SK-N-SH (cell line): ENCODE measurements around the gene PTPN9. TPM values are rescaled to one million over a fixed set of nuclear protein-coding genes. Genes with fewer than 3 reads are reported as not detected.

ENCODE experiments used
- CTCF ChIA-PET: fragments of 300-600, 350-600 bp; formaldehyde crosslinking; extraction: SDS; loops from one replicate; lab custom pipeline; 2021; lab: Yijun Ruan, JAX
- POLR2A ChIA-PET: fragments of 350-600 bp; sonication (Branson Sonifier 250); formaldehyde crosslinking; extraction: SDS; loops from one replicate; lab custom pipeline; 2020; ENCODE audit warnings: antibody characterized with exemption, inconsistent platforms; lab: Yijun Ruan, JAX
- DNase-seq: peaks from one replicate; pipeline ENCODE4 v3.0.0; 2012
- H2AFZ ChIP-seq: fragments of 200-600 bp; sonication (generic); 2 replicates; pipeline ENCODE4 v1.8.1; 2016; ENCODE audit warnings: antibody characterized with exemption, mild to moderate bottlenecking, low read depth
- H3F3A ChIP-seq: fragments of 200-600 bp; sonication (generic); replicated peaks from 2 replicates; pipeline ENCODE3; 2016; ENCODE audit warnings: antibody characterized with exemption, mild to moderate bottlenecking; ENCODE audit not compliant: insufficient read depth
- H3K27ac ChIP-seq, 2 experiments: fragments of 200-500 bp in 1 of 2; fragments of 200-600 bp in 1 of 2; sonication (Bioruptor generic) in 1 of 2; sonication (generic), shearing (Covaris generic) in 1 of 2; 2 replicates each; pipeline versions ENCODE4 v1.5.1 to v1.6.1; 2014 to 2016; ENCODE audit warnings: low read depth in 2 of 2, inconsistent platforms in 1 of 2, low read length in 1 of 2, mild to moderate bottlenecking in 1 of 2, mixed read lengths in 1 of 2
- H3K27me3 ChIP-seq: fragments of 200-600 bp; sonication (generic), shearing (Covaris generic); 2 replicates; pipeline ENCODE4 v1.6.1; 2016; ENCODE audit warnings: mixed run types; ENCODE audit not compliant: insufficient read depth
- H3K36me3 ChIP-seq, 2 experiments: fragments of 200-500 bp in 1 of 2; fragments of 200-600 bp in 1 of 2; sonication (Bioruptor generic) in 1 of 2; sonication (generic) in 1 of 2; replicated peaks in 1 of 2; 2 replicates each; pipeline versions ENCODE3 to v1.5.1; 2014 to 2016; ENCODE audit warnings: low read length in 1 of 2, mild to moderate bottlenecking in 1 of 2; ENCODE audit not compliant: insufficient read depth in 2 of 2, control insufficient read depth in 1 of 2
- H3K4me1 ChIP-seq, 2 experiments: fragments of 200-500 bp in 1 of 2; fragments of 200-600 bp in 1 of 2; sonication (Bioruptor generic) in 1 of 2; sonication (generic), shearing (Covaris generic) in 1 of 2; 2 replicates each; pipeline versions ENCODE4 v1.5.1 to v1.6.1; 2014 to 2016; ENCODE audit warnings: low read depth in 1 of 2, low read length in 1 of 2, mixed run types in 1 of 2; ENCODE audit not compliant: insufficient read depth in 2 of 2, control insufficient read depth in 1 of 2
- H3K4me2 ChIP-seq: fragments of 200-600 bp; sonication (generic), shearing (Covaris generic); 2 replicates; pipeline ENCODE4 v1.6.1; 2017; ENCODE audit warnings: mixed run types
- H3K4me3 ChIP-seq, 2 experiments: fragments of 200-500 bp in 1 of 2; fragments of 200-600 bp in 1 of 2; sonication (Bioruptor generic) in 1 of 2; sonication (generic), shearing (Covaris generic) in 1 of 2; 2 replicates each; pipeline versions ENCODE4 v1.5.1 to v1.8.1; 2014 to 2016; ENCODE audit warnings: low read depth in 2 of 2, inconsistent platforms in 1 of 2, low read length in 1 of 2, mild to moderate bottlenecking in 1 of 2, mixed read lengths in 1 of 2, moderate library complexity in 1 of 2
- H3K79me2 ChIP-seq: fragments of 200-600 bp; sonication (generic); 2 replicates; pipeline ENCODE4 v1.8.1; 2017; ENCODE audit warnings: mild to moderate bottlenecking; ENCODE audit not compliant: insufficient read depth
- H3K9ac ChIP-seq: fragments of 200-600 bp; sonication (generic); 2 replicates; pipeline ENCODE4 v1.6.1; 2017; ENCODE audit warnings: mixed run types
- H3K9me2 ChIP-seq: fragments of 200-600 bp; sonication (generic); 2 replicates; pipeline ENCODE4 v1.6.1; 2017; ENCODE audit warnings: mixed run types
- H3K9me3 ChIP-seq: fragments of 200-600 bp; sonication (generic); 2 replicates; pipeline ENCODE4 v1.6.1; 2017; ENCODE audit warnings: mixed run types, mild to moderate bottlenecking, moderate library complexity
- H4K20me1 ChIP-seq: fragments of 200-600 bp; sonication (generic); 2 replicates; pipeline ENCODE4 v1.6.1; 2017; ENCODE audit warnings: mild to moderate bottlenecking, mixed run types; ENCODE audit not compliant: insufficient read depth
- CHD2 ChIP-seq: fragments of 150-350 bp; IDR thresholded peaks from 2 replicates; pipeline ENCODE4 v1.6.1; 2018; ENCODE audit warnings: low read length; ENCODE audit not compliant: partially characterized antibody
- CTCF ChIP-seq: fragments of 200-600 bp; sonication (generic); IDR thresholded peaks from 2 replicates; pipeline ENCODE4 v1.6.1; 2017; ENCODE audit warnings: antibody characterized with exemption, mild to moderate bottlenecking, moderate library complexity
- EZH2phosphoT487 ChIP-seq: fragments of 200-600 bp; sonication (generic); IDR thresholded peaks from 2 replicates; pipeline ENCODE4 v1.6.1; 2017; ENCODE audit warnings: low read depth, mixed run types, mild to moderate bottlenecking, antibody characterized with exemption, moderate library complexity, borderline replicate concordance
- FOSL2 ChIP-seq: IDR thresholded peaks from 2 replicates; pipeline ENCODE4 v1.4.0; 2012; ENCODE audit warnings: low read depth, mild to moderate bottlenecking, moderate library complexity, borderline replicate concordance
- FOXJ3 ChIP-seq: sonication (generic); formaldehyde crosslinking; IDR thresholded peaks from 2 replicates; pipeline ENCODE4 v1.5.1; 2020; ENCODE audit warnings: mild to moderate bottlenecking, missing genetic modification reagents
- FOXM1 ChIP-seq: IDR thresholded peaks from 2 replicates; pipeline ENCODE4 v1.4.0; 2012; ENCODE audit warnings: low read depth, mild to moderate bottlenecking
- GABPA ChIP-seq: IDR thresholded peaks from 2 replicates; pipeline ENCODE4 v1.4.0; 2012; ENCODE audit warnings: low read depth, mild to moderate bottlenecking
- GATA2 ChIP-seq: sonication (generic); formaldehyde crosslinking; IDR thresholded peaks from 2 replicates; pipeline ENCODE4 v1.5.0; 2020; ENCODE audit warnings: mild to moderate bottlenecking, missing genetic modification reagents
- IRF3 ChIP-seq: fragments of 150-350 bp; IDR thresholded peaks from 2 replicates; pipeline ENCODE4 v1.6.1; 2016; ENCODE audit warnings: mild to moderate bottlenecking, low read depth, low read length
- JUND ChIP-seq: IDR thresholded peaks from 2 replicates; pipeline ENCODE4 v1.4.0; 2012
- MXI1 ChIP-seq: IDR thresholded peaks from 2 replicates; pipeline ENCODE4 v1.6.1; 2012; ENCODE audit warnings: mild to moderate bottlenecking, low read depth, low read length, improper control_type of control experiment
- POLR2AphosphoS5 ChIP-seq: IDR thresholded peaks from 2 replicates; pipeline ENCODE4 v1.6.1; 2012; ENCODE audit warnings: low read depth, low read length
- RCOR1 ChIP-seq: fragments of 150-350 bp; IDR thresholded peaks from 2 replicates; pipeline ENCODE4 v1.6.1; 2017; ENCODE audit warnings: antibody characterized with exemption, low read length
- RFX5 ChIP-seq: IDR thresholded peaks from 2 replicates; pipeline ENCODE4 v1.6.1; 2012; ENCODE audit warnings: mild to moderate bottlenecking, improper control_type of control experiment, low read length
- SIN3A ChIP-seq: IDR thresholded peaks from 2 replicates; pipeline ENCODE4 v1.6.1; 2012; ENCODE audit warnings: low read depth, mild to moderate bottlenecking, low read length, moderate library complexity, borderline replicate concordance
- SMC3 ChIP-seq: IDR thresholded peaks from 2 replicates; pipeline ENCODE4 v1.6.1; 2012; ENCODE audit warnings: low read depth, low read length, improper control_type of control experiment
- TEAD4 ChIP-seq: IDR thresholded peaks from 2 replicates; pipeline ENCODE4 v1.4.0; 2012; ENCODE audit warnings: mild to moderate bottlenecking, borderline replicate concordance; ENCODE audit not compliant: insufficient read depth
- USF1 ChIP-seq: IDR thresholded peaks from 2 replicates; pipeline ENCODE4 v1.4.0; 2012; ENCODE audit warnings: low read depth, borderline replicate concordance
- USF2 ChIP-seq: fragments of 150-350 bp; IDR thresholded peaks from 2 replicates; pipeline ENCODE4 v1.6.1; 2017; ENCODE audit warnings: antibody characterized with exemption, low read length, low read depth, borderline replicate concordance
- WGBS: methylation state at CpG from one replicate; pipeline ENCODE4 v1.1.6; 2017; ENCODE audit warnings: low lambda C conversion rate; 5-methylcytosine and 5-hydroxymethylcytosine counted together
- polyA plus RNA-seq, 3 experiments: library from polyadenylated mRNA; depleted of rRNA; stranded (reverse); fragments of >200 nt; gene quantifications; 2 replicates each; pipeline ENCODE4 v1.2.3, GENCODE V29; 2012
- TF ChIP-seq, protein P1 (sequence below): IDR thresholded peaks from 2 replicates; pipeline ENCODE4 v1.6.1; 2012; ENCODE audit warnings: mild to moderate bottlenecking, low read depth, low read length, moderate library complexity

The PTPN9 gene
- polyA plus RNA-seq, 1 of the 3 experiments (the other 2 are of a cell fraction), result 25.9 TPM

GRCh38 chr15:75625542-75626347, 46.6 kb upstream of the PTPN9 start, which contains the start of gene SNUPN (continued):
- TF ChIP-seq USF2, result no peak
- TF ChIP-seq FOXJ3 (CRISPR knock-in tag), result no peak
- TF ChIP-seq SIN3A, result peak; percentile 73; the same call in 1 of the 2 replicates
- TF ChIP-seq FOSL2, result no peak
- no peak for TF ChIP-seq JUND
- peak; percentile 79 for TF ChIP-seq GABPA
- peak; percentile 77 for TF ChIP-seq CHD2
- no peak for TF ChIP-seq GATA2 (CRISPR knock-in tag)
- TF ChIP-seq USF1, result peak; percentile 28; the same call in 1 of the 2 replicates
- TF ChIP-seq RFX5, result no peak
- no peak for TF ChIP-seq SMC3
- TF ChIP-seq, all 33 proteins: peak for 13

- Histone ChIP-seq H3K9me2 (no peaks in the 10 kb centered on the region), H3K9me3 (no peaks in the 10 kb centered on the region), H3K4me1 (peaks cover 5 to 18% of the 10 kb centered on the region in 2 experiments; a peak in 3 of 4 replicates), H2AFZ (no peak overlapping the region), H4K20me1 (no peaks in the 10 kb centered on the region), H3K79me2 (peaks cover 30% of the 10 kb centered on the region), H3K27ac (0 out of 4 replicates have a peak overlapping the region, but pooled peaks of 1 of the 2 experiments have one; percentile 18), H3K4me3 (no peak overlapping the region), H3F3A (peaks cover 52% of the 10 kb centered on the region), H3K36me3 (peaks cover 7 to 17% of the 10 kb centered on the region in 2 experiments), H3K9ac (no peak overlapping the region), H3K27me3 (no peaks in the 10 kb centered on the region), H3K4me2 (no peak overlapping the region)
- no peak for DNase-seq
- ChIA-PET CTCF (no interaction called here), POLR2A (no interaction called here)
- WGBS, result 80% methylated on average over 2 of the region's 2 CpGs
- TF ChIP-seq RCOR1 (no peak), MXI1 (no peak), SIN3A (no peak), IRF3 (no peak), FOSL2 (no peak), FOXJ3 (CRISPR knock-in tag) (no peak), EZH2phosphoT487 (no peak), POLR2AphosphoS5 (no peak), TEAD4 (no peak), FOXM1 (no peak), CTCF (no peak), GATA2 (CRISPR knock-in tag) (no peak)
- TF ChIP-seq, protein P1, sequence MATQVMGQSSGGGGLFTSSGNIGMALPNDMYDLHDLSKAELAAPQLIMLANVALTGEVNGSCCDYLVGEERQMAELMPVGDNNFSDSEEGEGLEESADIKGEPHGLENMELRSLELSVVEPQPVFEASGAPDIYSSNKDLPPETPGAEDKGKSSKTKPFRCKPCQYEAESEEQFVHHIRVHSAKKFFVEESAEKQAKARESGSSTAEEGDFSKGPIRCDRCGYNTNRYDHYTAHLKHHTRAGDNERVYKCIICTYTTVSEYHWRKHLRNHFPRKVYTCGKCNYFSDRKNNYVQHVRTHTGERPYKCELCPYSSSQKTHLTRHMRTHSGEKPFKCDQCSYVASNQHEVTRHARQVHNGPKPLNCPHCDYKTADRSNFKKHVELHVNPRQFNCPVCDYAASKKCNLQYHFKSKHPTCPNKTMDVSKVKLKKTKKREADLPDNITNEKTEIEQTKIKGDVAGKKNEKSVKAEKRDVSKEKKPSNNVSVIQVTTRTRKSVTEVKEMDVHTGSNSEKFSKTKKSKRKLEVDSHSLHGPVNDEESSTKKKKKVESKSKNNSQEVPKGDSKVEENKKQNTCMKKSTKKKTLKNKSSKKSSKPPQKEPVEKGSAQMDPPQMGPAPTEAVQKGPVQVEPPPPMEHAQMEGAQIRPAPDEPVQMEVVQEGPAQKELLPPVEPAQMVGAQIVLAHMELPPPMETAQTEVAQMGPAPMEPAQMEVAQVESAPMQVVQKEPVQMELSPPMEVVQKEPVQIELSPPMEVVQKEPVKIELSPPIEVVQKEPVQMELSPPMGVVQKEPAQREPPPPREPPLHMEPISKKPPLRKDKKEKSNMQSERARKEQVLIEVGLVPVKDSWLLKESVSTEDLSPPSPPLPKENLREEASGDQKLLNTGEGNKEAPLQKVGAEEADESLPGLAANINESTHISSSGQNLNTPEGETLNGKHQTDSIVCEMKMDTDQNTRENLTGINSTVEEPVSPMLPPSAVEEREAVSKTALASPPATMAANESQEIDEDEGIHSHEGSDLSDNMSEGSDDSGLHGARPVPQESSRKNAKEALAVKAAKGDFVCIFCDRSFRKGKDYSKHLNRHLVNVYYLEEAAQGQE, result no peak
Measured at GRCh38 chr15:75622505-75622904, 43.4 kb upstream of the PTPN9 start.
